ENCODE results near the gene TARBP1. TPM values are rescaled to one million over a fixed set of nuclear protein-coding genes. Genes with fewer than 3 reads are reported as not detected.

The TARBP1 gene
- total RNA-seq, 1 experiment from 2014 or later: 45.5 TPM

DNA sequence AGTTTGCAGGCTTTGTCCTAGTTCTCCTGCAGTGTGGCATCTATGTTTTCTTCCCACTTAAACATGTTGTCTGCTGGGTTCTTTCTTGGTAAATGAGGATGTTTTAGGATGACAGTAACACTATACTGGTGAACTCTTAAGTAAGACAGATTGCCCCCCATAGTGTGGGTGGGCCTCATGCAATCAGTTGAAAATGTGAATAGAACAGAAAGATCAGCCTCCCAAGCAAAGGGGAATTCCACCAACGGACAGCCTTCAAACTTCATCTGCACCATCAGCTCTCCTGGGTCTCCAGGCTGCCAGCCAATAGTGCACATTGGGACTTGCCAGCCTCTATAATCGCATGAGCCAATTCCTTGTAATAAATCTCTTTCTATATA, 10.7 kb upstream of the TARBP1 start:
- Mint-ChIP-seq H3K36me3 (ENCODE audit: insufficient read depth, unreplicated experiment) (no peaks in the 10 kb centered on the region), H3K9me3 (ENCODE audit: unreplicated experiment) (no peaks in the 10 kb centered on the region), H3K27ac (ENCODE audit: low read depth, unreplicated experiment) (no peak overlapping the region), H3K4me1 (ENCODE audit: insufficient read depth, unreplicated experiment) (peaks cover 20% of the 10 kb centered on the region), H3K4me3 (ENCODE audit: unreplicated experiment) (no peak overlapping the region), H3K27me3 (ENCODE audit: insufficient read depth, unreplicated experiment) (no peaks in the 10 kb centered on the region)
- POLR2A ChIA-PET: interaction anchor here (0.6 to 1.0 kb wide), 6 partner anchors 9 to 605 kb away, joined by 3 to 6 read pairs (median 3); no protein-coding TSS in a partner anchor
- CTCF ChIA-PET: interaction anchor here (0.7 to 13.3 kb wide), 10 partner anchors 9 to 615 kb away, joined by 3 to 175 read pairs (median 5); no protein-coding TSS in a partner anchor
- intact Hi-C loops (cut with micrococcal nuclease): loop anchor here (10.0 kb wide), 2 partner anchors 345 to 375 kb away; no protein-coding TSS in a partner anchor
- TF ChIP-seq, protein P1, sequence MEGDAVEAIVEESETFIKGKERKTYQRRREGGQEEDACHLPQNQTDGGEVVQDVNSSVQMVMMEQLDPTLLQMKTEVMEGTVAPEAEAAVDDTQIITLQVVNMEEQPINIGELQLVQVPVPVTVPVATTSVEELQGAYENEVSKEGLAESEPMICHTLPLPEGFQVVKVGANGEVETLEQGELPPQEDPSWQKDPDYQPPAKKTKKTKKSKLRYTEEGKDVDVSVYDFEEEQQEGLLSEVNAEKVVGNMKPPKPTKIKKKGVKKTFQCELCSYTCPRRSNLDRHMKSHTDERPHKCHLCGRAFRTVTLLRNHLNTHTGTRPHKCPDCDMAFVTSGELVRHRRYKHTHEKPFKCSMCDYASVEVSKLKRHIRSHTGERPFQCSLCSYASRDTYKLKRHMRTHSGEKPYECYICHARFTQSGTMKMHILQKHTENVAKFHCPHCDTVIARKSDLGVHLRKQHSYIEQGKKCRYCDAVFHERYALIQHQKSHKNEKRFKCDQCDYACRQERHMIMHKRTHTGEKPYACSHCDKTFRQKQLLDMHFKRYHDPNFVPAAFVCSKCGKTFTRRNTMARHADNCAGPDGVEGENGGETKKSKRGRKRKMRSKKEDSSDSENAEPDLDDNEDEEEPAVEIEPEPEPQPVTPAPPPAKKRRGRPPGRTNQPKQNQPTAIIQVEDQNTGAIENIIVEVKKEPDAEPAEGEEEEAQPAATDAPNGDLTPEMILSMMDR (IDR thresholded peaks at IDR 0.05; ENCODE audit: unreplicated experiment): no peak
- no TSS peak for BruUV-seq (replicated peaks)
- DNase-seq (ENCODE audit: unreplicated experiment): no peak

DNA sequence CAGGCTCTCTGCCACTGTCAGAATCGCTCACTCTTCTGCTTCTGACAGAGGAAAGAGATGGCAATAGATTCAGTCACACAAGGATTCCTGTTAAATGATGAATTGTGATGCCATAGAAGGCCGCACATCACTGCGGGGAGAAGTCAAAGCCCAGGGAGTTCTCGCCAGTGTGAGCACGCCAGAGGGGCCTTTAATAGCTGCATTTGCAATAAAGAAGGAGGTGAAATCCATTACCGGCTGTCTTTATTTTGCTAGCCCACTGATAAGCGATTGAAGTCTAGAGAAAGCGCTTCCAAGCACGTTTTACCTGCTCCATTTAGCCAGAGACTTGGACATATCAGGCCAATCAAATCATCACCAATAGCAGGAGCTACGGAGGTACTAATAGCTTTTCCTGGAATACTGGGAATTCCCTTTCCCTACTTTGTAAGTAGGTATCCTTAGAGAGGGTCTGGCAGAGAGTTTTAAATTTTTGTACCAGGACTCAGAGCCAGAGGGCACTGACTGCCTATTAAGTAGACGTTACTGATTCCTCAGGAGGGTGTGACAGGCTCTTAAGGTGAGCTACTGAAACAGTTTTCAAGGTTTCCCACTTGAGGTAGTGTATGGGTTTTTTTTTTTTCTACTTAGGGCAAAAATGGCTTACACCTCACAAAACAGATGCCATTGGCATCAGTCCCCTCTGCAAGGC, 10.2 kb upstream of the TARBP1 start:
- TF ChIP-seq, protein P1 (IDR thresholded peaks at IDR 0.05; ENCODE audit: unreplicated experiment): no peak
- CTCF ChIA-PET: interaction anchor here (0.7 to 13.3 kb wide), 14 partner anchors 10 to 924 kb away, joined by 3 to 175 read pairs (median 4); no protein-coding TSS in a partner anchor
- Mint-ChIP-seq H3K9me3 (ENCODE audit: unreplicated experiment) (no peaks in the 10 kb centered on the region), H3K4me3 (ENCODE audit: unreplicated experiment) (no peak overlapping the region), H3K36me3 (ENCODE audit: insufficient read depth, unreplicated experiment) (no peaks in the 10 kb centered on the region), H3K4me1 (ENCODE audit: insufficient read depth, unreplicated experiment) (peaks cover 15% of the 10 kb centered on the region), H3K27me3 (ENCODE audit: insufficient read depth, unreplicated experiment) (no peaks in the 10 kb centered on the region), H3K27ac (ENCODE audit: low read depth, unreplicated experiment) (no peak overlapping the region)
- no TSS peak for BruUV-seq (replicated peaks)
- POLR2A ChIA-PET: interaction anchor here (0.6 to 1.3 kb wide), 7 partner anchors 9 to 605 kb away, joined by 3 to 6 read pairs (median 3); no protein-coding TSS in a partner anchor
- intact Hi-C loops (cut with micrococcal nuclease): no loop called here
- no peak for DNase-seq (ENCODE audit: unreplicated experiment)

DNA sequence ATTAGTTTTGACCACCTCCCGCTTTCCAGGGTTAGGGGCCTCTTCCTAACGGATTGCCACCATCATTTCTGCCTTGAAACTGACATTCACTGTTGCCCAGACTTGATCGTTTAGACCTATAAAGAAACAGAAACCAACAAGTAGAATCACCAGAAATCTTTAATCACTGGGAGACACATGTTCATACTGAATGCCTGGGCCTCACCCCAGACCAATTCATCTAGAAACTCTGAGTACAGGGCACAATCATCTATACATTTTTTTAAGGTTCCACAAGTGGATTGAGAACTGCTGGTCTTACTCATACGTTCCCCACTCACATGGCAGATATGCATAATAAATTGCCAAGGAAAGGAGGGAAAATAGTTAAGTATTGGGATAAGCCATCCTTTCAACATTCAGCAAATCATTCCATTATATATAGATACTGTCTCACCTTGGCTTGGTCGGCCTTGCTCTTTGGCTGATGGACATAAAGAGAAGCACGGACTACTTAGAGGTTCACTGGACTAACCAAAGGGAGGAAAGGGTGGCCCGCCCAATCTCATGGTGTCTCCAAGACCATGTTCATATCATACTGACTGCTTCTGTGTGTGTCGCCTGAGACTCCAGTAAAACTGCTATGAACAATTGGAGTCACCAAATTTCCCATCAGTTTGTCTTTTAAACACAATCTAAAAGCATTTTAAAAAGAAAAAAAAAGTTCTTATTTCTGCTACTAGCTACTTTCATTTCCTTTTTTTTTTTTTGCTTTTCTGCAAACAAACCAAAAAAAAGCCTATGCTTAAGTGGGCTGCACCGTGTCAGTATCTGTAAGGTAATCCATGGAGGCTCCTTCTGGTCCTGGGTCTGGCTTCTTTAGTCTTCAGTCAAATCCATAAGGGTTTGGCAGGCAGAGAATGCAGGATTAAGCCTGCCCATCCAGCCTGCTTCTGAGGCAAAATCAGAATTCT, 9.4 kb upstream of the TARBP1 start:
- H3K9me3 Mint-ChIP-seq (ENCODE audit: unreplicated experiment): no peaks in the 10 kb centered on the region
- no peak overlapping the region for H3K27ac Mint-ChIP-seq (ENCODE audit: low read depth, unreplicated experiment)
- intact Hi-C loops (cut with micrococcal nuclease): no loop called here
- BruUV-seq (replicated peaks): no TSS peak
- H3K4me1 Mint-ChIP-seq (ENCODE audit: insufficient read depth, unreplicated experiment): peaks cover 15% of the 10 kb centered on the region
- DNase-seq (ENCODE audit: unreplicated experiment): no peak
- no peaks in the 10 kb centered on the region for H3K36me3 Mint-ChIP-seq (ENCODE audit: insufficient read depth, unreplicated experiment)
- TF ChIP-seq, protein P1 (IDR thresholded peaks at IDR 0.05; ENCODE audit: unreplicated experiment): no peak
- ChIA-PET POLR2A (interaction anchor here (0.8 to 2.8 kb wide), 12 partner anchors 7 to 672 kb away, joined by 3 to 18 read pairs (median 6); partner anchors contain the start of gene TARBP1), CTCF (interaction anchor here (0.6 to 13.3 kb wide), 45 partner anchors 8 to 1184 kb away, joined by 3 to 175 read pairs (median 5); partner anchors contain the start of gene TARBP1)
- peaks cover 4% of the 10 kb centered on the region for H3K27me3 Mint-ChIP-seq (ENCODE audit: insufficient read depth, unreplicated experiment)
- no peak overlapping the region for H3K4me3 Mint-ChIP-seq (ENCODE audit: unreplicated experiment)
